ENCODE results near the gene ANKRD62.
A peak's percentile ranks its signal among the peaks of the same experiment; 100 is the strongest.
"Not testable (repeated sequence)": the region's sequence is repeated elsewhere in the genome, so short reads cannot be mapped to it uniquely, and the experiment has no call there.

The ANKRD62 gene

DNA sequence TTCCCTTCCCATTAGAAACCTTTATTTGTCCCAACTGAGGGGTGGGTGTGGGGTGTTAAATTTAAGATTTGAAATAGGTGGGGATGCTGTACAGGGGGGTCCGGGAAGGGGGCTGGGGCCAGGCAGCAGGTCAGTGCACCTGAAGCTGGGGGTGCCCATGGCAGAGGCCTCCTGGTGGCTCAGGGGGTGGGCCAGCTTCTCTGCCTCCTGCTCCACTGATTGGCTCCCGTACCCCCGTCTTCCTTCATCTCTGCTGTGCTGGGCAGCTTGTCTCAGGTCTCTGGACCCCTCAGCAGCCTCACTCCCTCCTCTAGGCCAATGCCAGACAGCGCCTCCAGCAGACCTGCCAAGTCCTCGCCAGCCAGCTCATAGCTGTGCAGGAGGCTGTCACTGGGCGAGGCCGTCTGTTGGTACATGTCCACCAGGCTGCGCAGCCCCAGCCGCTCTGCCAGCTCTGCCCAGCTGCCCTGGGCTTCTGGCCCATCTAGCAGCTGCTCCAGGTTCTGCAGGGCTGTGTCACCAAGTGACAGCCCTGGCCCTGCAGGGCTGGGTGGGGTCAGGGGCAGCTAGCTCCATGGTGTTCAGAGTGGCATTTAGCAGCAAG lies 2.0 kb upstream of the ANKRD62 start:
- no peak for DNase-seq (ENCODE audit: low read depth, low spot score)
- no peak overlapping the region for H3K27ac ChIP-seq

DNA sequence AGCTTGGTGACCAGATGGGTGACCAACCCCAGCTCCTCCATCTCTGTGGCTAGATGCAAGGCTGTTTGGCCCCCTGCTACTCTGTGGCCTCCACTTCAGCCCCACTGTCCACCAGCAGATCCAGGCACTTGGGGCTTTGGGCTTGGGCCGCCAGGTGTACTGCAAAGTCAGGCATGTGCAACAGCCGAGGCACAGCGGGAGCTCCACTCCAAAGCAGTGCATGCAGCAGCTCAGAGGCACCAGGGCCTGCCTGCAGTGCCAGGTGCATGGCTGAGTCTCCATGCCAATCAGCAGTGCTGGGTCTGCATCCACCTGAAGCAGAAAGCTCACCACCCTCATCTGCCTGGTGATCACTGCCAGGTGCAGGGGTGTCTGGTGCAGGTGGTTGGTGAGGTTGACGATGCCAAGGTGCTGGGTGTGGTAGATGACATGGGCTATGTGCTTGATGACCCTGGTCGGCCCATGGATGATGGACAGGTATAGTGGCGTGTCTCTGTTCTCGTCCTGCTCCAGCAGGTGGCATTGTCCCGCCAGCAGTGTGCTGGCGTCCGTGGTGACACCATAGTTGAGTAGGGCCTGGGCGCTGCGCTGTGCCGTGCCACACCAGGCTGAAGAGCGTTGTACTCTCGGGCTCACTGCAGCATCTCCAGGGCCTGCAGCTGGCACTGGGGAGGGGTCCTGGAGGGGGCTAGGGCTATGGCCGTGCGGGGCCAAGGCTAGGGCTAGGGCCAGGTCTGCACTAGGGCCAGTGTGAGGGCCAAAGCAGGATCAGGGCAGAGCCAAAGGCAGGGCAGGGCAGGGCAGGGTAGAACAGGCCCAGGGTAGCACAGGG lies 1.0 kb upstream of the ANKRD62 start:
- DNase-seq (ENCODE audit: low read depth, low spot score): no peak
- H3K27ac ChIP-seq: no peak overlapping the region

DNA sequence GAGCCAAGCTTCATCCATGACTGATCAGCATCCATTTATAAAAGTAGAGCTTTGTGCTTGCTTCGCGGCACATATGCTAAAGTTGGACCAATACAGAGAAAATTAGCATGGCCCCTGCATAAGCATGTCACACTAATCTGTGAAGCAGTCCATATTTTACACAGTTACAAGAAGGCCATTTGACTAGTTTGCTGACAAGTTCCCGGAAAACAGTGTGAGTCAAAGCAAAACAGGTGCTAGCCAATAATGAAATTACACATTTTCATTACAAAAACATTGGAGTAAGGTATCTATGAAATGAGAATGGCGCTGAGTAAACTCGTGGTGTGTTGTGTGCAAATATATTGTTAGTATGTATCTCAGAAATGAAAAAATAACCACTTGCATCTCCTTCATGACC lies 4.7 kb downstream of the ANKRD62 start:
- H3K27ac ChIP-seq: no peak overlapping the region
- DNase-seq (ENCODE audit: low read depth, low spot score): no peak

DNA sequence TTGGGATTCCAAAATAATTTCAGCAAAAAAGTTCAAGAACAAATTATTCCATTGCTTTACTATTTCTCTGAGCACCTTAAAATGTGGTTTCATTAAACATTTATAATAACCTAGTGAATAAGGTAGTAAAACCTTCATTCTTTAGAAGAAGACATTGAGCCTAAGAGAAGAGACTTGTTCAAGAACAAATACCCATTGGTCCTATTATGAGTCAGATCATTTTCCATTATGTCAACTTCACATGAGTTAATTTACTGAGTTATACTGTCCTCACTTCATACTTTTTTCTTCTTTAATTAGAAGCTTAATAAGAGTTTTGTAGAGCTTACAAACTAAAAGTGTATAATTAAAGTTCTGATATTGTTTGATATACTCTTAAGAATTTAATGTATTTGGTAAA lies 5.5 kb downstream of the ANKRD62 start:
- no peak for DNase-seq (ENCODE audit: low read depth, low spot score)

DNA sequence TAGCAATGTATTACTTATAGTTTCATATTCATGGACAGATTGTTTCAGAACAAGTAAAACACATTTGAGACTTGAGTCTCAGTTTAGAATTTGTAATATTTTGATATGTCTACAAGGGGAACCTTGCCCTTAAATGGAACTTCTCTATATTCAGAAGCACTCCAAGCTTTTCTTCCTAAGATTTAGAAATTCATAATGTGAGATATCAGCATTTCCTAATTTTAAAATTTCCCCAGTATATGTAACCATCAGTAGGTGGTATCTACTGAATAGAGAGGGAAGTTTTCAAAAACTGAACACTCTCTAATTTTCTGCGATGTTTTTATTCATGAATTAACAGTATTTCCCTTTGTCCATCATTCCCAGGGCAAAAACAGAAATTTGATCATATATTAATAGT lies 7.6 kb downstream of the ANKRD62 start:
- no peak for DNase-seq (ENCODE audit: low read depth, low spot score)
- no peak overlapping the region for H3K27ac ChIP-seq

More for the DNA sequence above, 5.5 kb downstream of the ANKRD62 start:
- H3K27ac ChIP-seq: no peak overlapping the region

DNA sequence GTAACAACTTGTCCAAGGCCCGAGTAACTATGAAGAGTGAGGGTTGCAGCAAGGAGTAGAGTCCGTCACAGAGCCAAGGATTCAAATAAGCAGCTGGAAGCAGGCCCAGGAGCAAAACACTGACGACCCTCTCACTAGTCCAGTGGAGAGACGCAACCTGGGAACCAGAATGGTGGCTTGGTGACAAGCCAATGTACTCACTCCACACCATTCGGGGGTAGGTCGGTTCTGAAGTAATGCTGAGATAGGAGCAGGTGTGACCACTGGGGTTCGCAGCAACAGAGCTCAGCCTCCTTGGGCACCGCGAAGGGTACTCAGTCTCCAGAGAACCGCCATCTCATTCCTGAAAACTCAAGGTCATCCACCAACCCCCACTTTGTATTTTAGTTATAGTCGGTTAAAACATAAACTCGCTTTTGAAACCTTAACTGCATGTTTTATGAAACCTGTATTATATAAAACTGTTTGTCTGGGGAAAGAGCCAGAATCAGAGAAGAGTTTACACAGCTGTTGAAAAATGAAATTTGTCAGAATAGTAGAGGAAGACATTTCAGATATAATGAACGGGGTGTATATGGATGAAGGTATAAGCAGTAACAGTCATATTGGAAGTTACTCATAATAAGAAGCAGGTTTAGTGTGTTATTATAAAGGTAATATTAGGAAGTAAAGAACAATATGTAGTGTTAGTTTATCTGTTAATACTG lies 8.6 kb downstream of the ANKRD62 start:
- no peak for DNase-seq (ENCODE audit: low read depth, low spot score)
- H3K27ac ChIP-seq: no peak overlapping the region

DNA sequence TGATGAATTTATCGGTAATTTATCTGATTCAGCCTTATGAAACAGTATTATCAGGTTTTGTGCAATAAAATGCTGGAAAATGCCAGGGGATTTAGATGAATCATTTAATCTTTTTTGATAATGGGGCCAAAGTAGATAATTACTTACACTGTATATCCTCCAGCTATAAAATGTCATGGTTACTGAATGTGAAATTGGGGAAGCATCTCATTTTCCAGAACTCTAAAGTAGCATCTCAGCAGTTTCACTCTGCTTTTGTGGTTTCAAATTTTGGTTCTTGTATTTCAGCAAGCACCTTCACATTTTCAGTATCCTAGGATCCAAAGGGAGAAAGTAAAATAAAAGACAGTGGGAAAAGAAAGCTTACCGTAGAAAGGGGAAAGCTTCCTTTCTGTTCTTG lies 12.8 kb downstream of the ANKRD62 start:
- DNase-seq (ENCODE audit: low read depth, low spot score): no peak
- no peak overlapping the region for H3K27ac ChIP-seq

DNA sequence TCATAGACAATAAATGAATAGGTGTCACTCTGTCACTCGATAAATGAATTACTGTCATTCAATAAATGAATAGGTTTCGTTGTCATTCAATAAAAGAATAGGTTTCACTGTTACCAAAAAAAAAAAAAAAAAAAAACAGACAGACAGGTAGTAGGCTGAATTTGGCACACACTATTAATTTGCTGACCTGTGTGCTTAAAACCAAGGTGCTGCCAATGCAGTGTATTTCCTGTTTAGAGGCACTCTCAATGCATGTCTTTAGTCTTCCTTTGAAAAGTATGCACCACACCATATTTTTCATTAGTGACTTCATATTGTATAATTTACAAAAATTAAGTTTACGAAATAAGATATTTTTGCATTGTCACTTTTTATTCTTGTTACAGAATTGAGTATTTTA lies 16.2 kb downstream of the ANKRD62 start:
- DNase-seq (ENCODE audit: low read depth, low spot score): no peak
- H3K27ac ChIP-seq: no peak overlapping the region

DNA sequence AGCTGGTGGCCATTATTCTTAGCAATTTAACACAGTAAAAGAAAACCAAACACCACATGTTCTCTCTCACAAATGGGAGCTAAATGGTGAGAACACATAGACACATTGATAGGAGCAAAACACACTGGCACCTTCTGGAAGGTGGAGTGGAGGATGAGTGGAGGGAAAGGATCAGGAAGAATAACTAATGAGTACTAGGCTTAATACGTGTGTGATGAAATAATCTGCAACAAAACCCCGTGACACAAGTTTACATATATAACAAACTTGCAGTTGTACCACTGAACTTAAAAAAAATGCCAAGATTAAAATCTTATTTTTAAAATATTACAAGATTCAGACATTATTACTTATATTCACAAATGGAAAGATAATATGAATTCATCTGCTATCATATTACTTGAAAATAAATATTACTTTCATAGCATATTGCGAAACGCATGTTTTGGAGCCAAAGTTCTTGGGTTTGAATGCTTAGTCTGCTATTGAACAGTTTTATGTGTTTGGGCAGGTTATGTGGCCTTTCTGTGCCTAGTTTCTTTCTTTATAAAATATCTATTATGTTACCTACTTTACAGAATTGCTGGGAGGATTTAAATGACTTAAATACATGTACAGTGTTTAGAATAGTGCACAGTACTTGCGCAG lies 20.5 kb downstream of the ANKRD62 start:
- no peak for DNase-seq (ENCODE audit: low read depth, low spot score)
- peak overlapping the region; percentile 11 for H3K27ac ChIP-seq

DNA sequence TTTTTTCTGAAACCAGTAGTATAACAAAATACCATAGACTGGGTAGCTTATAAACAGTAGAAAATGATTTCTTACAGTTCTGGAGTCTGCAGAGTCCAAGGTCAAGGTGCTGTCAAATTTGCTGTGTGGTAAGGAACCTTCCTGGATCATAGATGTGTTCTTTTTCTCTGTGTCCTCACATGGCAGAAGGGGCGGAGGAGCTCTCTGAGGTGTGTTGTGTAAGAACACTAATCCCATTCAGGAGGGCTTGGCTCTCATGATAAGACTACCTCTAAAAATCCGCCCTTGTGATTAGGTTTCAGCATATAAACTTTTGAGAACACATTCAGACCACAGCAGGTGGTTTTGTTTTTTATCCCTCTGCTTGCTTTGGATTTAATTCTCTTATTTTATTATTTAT lies 25.7 kb downstream of the ANKRD62 start:
- H3K27ac ChIP-seq: no peak overlapping the region
- no peak for DNase-seq (ENCODE audit: low read depth, low spot score)

DNA sequence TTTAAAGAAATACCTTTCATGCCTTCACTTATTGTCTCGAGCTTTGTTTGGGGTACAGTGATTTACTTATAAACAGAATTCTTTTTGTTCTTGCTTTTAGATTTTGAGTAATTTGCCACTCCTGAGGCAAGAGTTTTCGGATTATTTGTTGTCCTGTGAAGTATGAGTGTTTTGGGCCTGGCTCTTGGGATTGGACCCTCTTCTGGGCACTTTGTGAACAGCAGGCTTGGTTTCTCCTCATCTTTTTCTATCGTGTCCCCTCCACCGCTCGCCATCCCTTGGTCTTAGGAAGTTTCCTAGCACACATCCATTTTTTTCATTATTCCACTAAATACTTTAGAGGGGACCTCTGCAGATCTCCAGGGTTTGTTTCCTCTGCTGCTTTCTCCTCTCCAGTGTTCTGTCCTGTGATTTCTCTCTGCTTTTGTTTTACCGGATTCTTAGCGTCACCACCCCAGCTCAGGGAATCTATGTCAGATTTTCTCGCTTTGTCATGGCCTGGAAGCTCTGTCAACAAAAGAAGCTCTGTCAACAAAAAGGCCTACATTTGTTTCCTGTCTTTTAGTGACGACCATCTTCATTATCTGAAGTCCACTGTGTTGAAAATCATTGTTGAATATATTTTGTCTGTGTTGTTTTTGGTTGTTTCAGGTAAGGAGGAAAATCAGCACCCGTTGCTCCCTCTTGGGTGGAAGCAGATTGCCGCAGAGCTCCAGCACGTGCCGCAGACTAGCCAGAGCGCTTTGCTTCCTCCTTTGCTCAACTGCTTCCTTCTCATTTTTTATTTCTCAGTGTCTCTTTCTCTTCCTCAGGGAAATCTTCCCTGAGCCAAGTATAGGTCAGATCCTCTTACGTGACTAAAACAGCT lies 27.8 kb downstream of the ANKRD62 start:
- DNase-seq (ENCODE audit: low read depth, low spot score): no peak
- H3K27ac ChIP-seq: no peak overlapping the region

DNA sequence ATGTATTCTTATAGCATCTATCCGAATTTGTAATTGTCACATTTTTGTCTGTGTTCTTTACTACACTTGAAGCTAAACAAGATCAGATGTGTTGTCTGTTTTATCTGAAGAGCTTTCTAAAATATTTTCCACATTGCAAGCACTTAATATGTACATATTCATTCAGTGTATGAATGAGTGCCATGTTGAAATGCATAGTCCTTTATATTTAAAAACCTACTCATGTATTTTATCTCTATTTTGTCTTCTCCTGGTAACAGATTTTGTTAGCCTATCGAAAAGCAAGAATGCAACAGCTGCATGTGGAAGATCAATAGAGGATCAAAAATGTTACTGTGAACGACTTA lies 28.4 kb downstream of the ANKRD62 start:
- not testable (repeated sequence) for H3K27ac ChIP-seq; DNase-seq (ENCODE audit: low read depth, low spot score)

DNA sequence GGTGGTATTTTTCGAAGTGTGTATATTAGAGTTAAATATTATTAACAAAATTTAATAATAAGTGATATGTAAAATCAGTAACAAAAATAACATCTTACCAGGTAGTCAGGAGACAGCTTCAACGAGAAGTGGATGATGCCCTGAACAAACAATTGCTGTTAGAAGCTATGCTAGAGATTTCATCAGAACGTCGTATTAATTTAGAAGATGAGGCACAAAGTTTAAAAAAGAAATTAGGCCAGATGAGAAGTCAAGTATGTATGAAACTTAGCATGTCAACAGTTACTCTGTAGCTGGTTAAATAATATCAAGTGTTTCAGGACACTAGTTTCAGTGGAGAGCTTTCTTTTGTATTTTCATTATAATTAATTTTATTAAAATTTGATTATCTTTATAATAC lies 34.0 kb downstream of the ANKRD62 start:
- H3K27ac ChIP-seq; DNase-seq (ENCODE audit: low read depth, low spot score): not testable (repeated sequence)

DNA sequence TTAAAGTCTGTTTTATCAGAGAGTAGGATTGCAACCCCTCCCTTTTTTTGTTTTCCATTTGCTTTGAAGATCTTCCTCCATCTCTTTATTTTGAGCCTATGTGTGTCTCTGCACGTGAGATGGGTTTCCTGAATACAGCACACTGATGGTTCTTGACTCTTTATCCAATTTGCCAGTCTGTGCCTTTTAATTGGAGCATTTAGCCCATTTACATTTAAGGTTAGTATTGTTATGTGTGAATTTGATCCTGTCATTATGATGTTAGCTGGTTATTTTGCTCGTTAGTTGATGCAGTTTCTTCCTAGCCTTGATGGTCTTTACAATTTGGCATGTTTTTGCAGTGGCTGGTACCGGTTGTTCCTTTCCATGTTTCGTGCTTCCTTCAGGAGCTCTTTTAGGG lies 45.2 kb downstream of the ANKRD62 start:
- not testable (repeated sequence) for H3K27ac ChIP-seq; DNase-seq (ENCODE audit: low read depth, low spot score)

DNA sequence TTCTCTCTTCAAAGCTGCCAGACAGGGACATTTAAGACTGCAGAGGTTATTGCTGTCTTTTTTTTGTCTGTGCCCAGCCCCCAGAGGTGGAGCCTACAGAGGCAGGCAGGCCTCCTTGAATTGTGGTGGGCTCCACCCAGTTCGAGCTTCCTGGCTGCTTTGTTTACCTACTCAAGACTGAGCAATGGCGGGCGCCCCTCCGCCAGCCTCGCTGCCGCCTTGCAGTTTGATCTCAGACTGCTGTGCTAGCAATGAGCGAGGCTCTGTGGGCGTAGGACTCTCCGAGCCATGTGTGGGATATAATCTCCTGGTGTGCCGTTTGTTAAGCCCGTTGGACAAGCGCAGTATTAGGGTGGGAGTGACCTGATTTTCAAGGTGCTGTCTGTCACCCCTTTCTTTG lies 47.2 kb downstream of the ANKRD62 start:
- not testable (repeated sequence) for DNase-seq (ENCODE audit: low read depth, low spot score); H3K27ac ChIP-seq

DNA sequence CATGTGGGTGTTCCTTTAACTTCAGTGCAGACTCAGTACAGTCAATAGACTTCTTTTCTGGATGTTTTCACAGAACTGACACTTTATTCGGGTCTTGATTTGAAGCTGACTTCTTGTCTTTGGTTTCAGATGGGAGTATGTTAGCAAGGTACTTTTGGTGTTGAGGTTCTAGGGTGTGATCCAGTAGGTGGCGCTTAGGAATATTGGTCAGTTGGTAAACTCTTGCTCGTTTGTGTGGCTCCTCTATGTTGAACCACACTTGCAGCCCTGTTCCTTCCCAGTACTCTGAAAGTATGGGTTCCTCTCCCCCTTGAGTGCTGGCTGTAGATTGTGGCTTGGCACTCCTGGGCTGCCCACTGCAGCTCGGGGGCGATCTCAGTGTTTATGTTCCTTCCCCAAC lies 48.1 kb downstream of the ANKRD62 start:
- not testable (repeated sequence) for H3K27ac ChIP-seq; DNase-seq (ENCODE audit: low read depth, low spot score)

DNA sequence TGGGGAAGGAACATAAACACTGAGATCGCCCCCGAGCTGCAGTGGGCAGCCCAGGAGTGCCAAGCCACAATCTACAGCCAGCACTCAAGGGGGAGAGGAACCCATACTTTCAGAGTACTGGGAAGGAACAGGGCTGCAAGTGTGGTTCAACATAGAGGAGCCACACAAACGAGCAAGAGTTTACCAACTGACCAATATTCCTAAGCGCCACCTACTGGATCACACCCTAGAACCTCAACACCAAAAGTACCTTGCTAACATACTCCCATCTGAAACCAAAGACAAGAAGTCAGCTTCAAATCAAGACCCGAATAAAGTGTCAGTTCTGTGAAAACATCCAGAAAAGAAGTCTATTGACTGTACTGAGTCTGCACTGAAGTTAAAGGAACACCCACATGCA lies 55.8 kb downstream of the ANKRD62 start:
- not testable (repeated sequence) for DNase-seq (ENCODE audit: low read depth, low spot score); H3K27ac ChIP-seq

DNA sequence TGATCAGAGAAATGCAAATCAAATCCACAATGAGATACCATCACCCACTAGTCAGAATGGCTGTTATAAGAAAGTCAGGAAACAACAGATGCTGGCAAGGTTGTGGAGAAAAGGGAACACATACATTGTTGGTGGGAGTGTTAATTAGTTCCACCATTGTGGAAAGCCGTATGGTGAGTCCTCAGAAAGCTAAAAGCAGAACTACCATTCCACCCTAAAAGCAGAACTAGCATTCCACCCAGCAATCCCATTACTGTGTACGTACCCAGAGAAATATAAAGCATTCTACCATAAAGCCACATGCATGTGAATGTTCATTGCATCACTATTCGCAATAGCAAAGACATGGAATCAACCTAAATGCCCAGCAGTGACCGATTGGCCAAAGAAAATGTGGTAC lies 60.7 kb downstream of the ANKRD62 start:
- DNase-seq (ENCODE audit: low read depth, low spot score): no peak
- H3K27ac ChIP-seq: no peak overlapping the region

DNA sequence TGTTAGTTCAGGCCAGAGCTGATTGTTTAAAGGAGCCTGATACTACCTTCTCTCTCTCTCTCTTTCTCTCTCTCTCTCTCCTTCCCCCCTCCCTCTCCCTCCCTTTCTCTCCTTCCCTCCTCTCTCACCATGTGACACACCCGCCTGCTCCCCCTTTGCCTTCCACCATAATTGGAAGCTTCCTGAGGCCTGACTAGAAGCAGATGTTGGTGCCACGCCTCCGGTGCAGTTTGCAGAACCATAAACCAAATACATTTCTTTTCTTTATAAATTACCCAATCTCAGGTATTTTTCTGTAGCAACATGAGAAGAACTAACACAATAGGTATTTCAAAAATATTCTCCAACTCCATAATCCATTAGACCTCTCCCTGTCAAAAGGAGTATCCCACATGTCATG lies 62.4 kb downstream of the ANKRD62 start:
- no peak overlapping the region for H3K27ac ChIP-seq
- DNase-seq (ENCODE audit: low read depth, low spot score): no peak

DNA sequence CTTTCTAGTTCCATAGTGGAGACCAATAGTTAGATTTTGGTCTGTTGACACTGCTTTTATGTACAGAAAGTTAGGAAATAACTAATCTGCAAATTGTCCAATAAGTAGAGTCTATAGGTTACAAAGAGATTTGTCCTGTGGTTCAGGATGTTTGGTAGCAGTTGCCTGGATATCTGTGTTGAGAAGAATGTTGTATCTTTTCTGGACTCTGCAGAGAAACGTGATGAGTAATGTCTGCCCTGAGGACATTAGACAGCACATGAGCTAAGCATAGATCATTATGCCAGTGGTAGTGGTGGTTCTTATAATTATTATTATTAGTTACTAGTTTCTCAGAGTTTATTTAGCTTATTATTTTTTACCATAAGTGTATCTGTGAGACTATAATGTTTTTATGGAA lies 65.8 kb downstream of the ANKRD62 start:
- peak; percentile 45 for DNase-seq (ENCODE audit: low read depth, low spot score)
- no peak overlapping the region for H3K27ac ChIP-seq
